B cell (primary cell): ENCODE measurements around the gene ZNF354C. TPM values are rescaled to one million over a fixed set of nuclear protein-coding genes. Genes with fewer than 3 reads are reported as not detected.

Source experiments
- ATAC-seq: fragments of 200-7000 bp; cut with Tn5 transposase; one replicate; pipeline ENCODE4 v1.10.0; 2021; ENCODE audit warnings: low read depth, mild to moderate bottlenecking, moderate number of reproducible peaks, moderate library complexity
- CTCF ChIA-PET: fragments of 350-600 bp; sonication (Branson Sonifier 250); formaldehyde crosslinking; loops from one replicate; lab custom pipeline; 2021; ENCODE audit warnings: antibody characterized with exemption, inconsistent platforms; lab: Charles Lee
- POLR2A ChIA-PET: fragments of 350-600 bp; sonication (Branson Sonifier 250); formaldehyde crosslinking; loops from one replicate; lab custom pipeline; 2021; ENCODE audit warnings: antibody characterized with exemption; lab: Charles Lee
- DNase-seq: peaks from one replicate; pipeline ENCODE4 v3.0.0; 2013
- H2AFZ ChIP-seq: 2 replicates; pipeline ENCODE4 v1.6.1; 2012; ENCODE audit warnings: mild to moderate bottlenecking, low read depth, low read length; ENCODE audit not compliant: insufficient read depth, poor library complexity, severe bottlenecking
- H3K27ac ChIP-seq, 2 donors: 1 replicate in 1 of 2; 2 replicates in 1 of 2; pipeline ENCODE4 v1.5.1; 2012 to 2013; ENCODE audit warnings: low read length in 2 of 2, mild to moderate bottlenecking in 2 of 2, moderate library complexity in 1 of 2
- H3K27me3 ChIP-seq, 4 experiments: fragments of 200-600 bp in 1 of 4; sonication (generic) in 1 of 4; replicated peaks in 1 of 4; 1 replicate in 2 of 4; 2 replicates in 2 of 4; pipeline versions ENCODE4 v1.6.1 to v1.7.0; 2013 to 2016; ENCODE audit warnings: low read length in 3 of 4, mild to moderate bottlenecking in 2 of 4, mixed read lengths in 1 of 4, moderate library complexity in 1 of 4; ENCODE audit not compliant: insufficient read depth in 4 of 4, control insufficient read depth in 3 of 4; ENCODE audit errors: control extremely low read depth in 1 of 4
- H3K36me3 ChIP-seq, 2 experiments: replicated peaks in 1 of 2; 1 replicate in 1 of 2; 2 replicates in 1 of 2; pipeline versions ENCODE4 v1.6.1 to v1.7.1; 2013; ENCODE audit warnings: low read length in 1 of 2; ENCODE audit not compliant: insufficient read depth in 2 of 2, control insufficient read depth in 1 of 2; ENCODE audit errors: control extremely low read depth in 1 of 2, extremely low read depth in 1 of 2
- H3K4me1 ChIP-seq, 2 donors: fragments of 200-600 bp in 1 of 2; sonication (generic) in 1 of 2; 1 replicate in 1 of 2; 2 replicates in 1 of 2; pipeline versions ENCODE4 v1.5.1 to v1.6.1; 2013 to 2017; ENCODE audit warnings: low read length in 2 of 2; ENCODE audit not compliant: control insufficient read depth in 2 of 2, insufficient read depth in 2 of 2
- H3K4me2 ChIP-seq: replicated peaks from 2 replicates; pipeline ENCODE3; 2012; ENCODE audit warnings: mild to moderate bottlenecking, low read depth, low read length; ENCODE audit not compliant: poor library complexity, severe bottlenecking
- H3K4me3 ChIP-seq, 5 experiments: fragments of 200-600 bp in 1 of 5; sonication (generic) in 1 of 5; 1 replicate in 3 of 5; 2 replicates in 2 of 5; pipeline versions ENCODE4 v1.5.1 to v1.7.0; 2011 to 2016; ENCODE audit warnings: low read length in 4 of 5, mild to moderate bottlenecking in 4 of 5, low read depth in 2 of 5, control low read depth in 1 of 5, moderate library complexity in 1 of 5; ENCODE audit not compliant: insufficient read depth in 1 of 5; ENCODE audit errors: control extremely low read depth in 1 of 5, extremely low read depth in 1 of 5
- H3K79me2 ChIP-seq: fragments of 200-600 bp; sonication (generic); one replicate; pipeline ENCODE4 v1.6.0; 2016; ENCODE audit warnings: low read length; ENCODE audit not compliant: control insufficient read depth, insufficient read depth
- H3K9ac ChIP-seq: fragments of 200-600 bp; sonication (generic); 2 replicates; pipeline ENCODE4 v1.6.1; 2017; ENCODE audit warnings: mild to moderate bottlenecking, low read length, moderate library complexity
- H3K9me3 ChIP-seq, 3 donors: one replicate each; pipeline versions ENCODE4 v1.6.1 to v1.7.1; 2013; ENCODE audit warnings: low read length in 2 of 3; ENCODE audit not compliant: control insufficient read depth in 2 of 3, insufficient read depth in 1 of 3; ENCODE audit errors: control extremely low read depth in 1 of 3
- H4K20me1 ChIP-seq: 2 replicates; pipeline ENCODE4 v1.6.0; 2012; ENCODE audit warnings: mild to moderate bottlenecking, low read length; ENCODE audit not compliant: insufficient read depth, control insufficient read depth, poor library complexity, severe bottlenecking
- H3K27ac Mint-ChIP-seq: one replicate; pipeline ENCODE4 v1.8.0; 2021; ENCODE audit warnings: mixed read lengths
- H3K27me3 Mint-ChIP-seq: one replicate; pipeline ENCODE4 v1.8.0; 2021; ENCODE audit warnings: mixed read lengths
- H3K4me1 Mint-ChIP-seq: one replicate; pipeline ENCODE4 v1.8.0; 2021; ENCODE audit warnings: mixed read lengths
- H3K4me3 Mint-ChIP-seq: one replicate; pipeline ENCODE4 v1.8.0; 2021; ENCODE audit warnings: mixed read lengths
- H3K9me3 Mint-ChIP-seq: one replicate; pipeline ENCODE4 v1.8.0; 2022; ENCODE audit warnings: mixed read lengths; ENCODE audit not compliant: insufficient read depth
- CTCF ChIP-seq: fragments of 200-600 bp; IDR thresholded peaks from one replicate; pipeline ENCODE4 v1.8.0; 2022; ENCODE audit warnings: antibody characterized with exemption, mild to moderate bottlenecking
- EZH2 ChIP-seq: IDR thresholded peaks from 2 replicates; pipeline ENCODE4 v1.6.1; 2012; ENCODE audit warnings: borderline replicate concordance, low read depth, mild to moderate bottlenecking, moderate library complexity, low read length; ENCODE audit not compliant: insufficient read depth, poor library complexity, severe bottlenecking
- WGBS: methylation state at CpG from one replicate; pipeline ENCODE4 v1.1.5; 2013; ENCODE audit warnings: missing lambda C conversion rate; ENCODE audit not compliant: insufficient coverage; 5-methylcytosine and 5-hydroxymethylcytosine counted together
- intact Hi-C: fragments of 100-400 bp; cut with micrococcal nuclease; formaldehyde crosslinking; loops from one replicate; pipeline ENCODE4 v1.10.0; 2022
- polyA plus RNA-seq: library from polyadenylated mRNA; depleted of rRNA; stranded (reverse); fragments of >200 nt; gene quantifications from 2 replicates; pipeline ENCODE4 v1.2.3, GENCODE V29; 2012
- total RNA-seq, 2 donors: library from RNA; stranded (reverse); fragments of 120-200 nt in 1 of 2; gene quantifications; 1 replicate in 1 of 2; 2 replicates in 1 of 2; pipeline versions ENCODE4 v1.2.3 to v1.2.4, GENCODE V29; 2013 to 2022

The ZNF354C gene
- total and polyA plus RNA-seq, 2 donors (not counting 1 experiment from before 2014, with no cell fraction given): 2.2 to 9.5 TPM

- Mint-ChIP-seq H3K27me3 (no peaks in the 10 kb centered on the region), H3K4me3 (no peak overlapping the region), H3K9me3 (peaks cover 7% of the 10 kb centered on the region), H3K4me1 (no peaks in the 10 kb centered on the region), H3K27ac (no peak overlapping the region)
- H3K4me1 ChIP-seq: no peaks in the 10 kb centered on the region
- H3K79me2 ChIP-seq: no peaks in the 10 kb centered on the region
- no peaks in the 10 kb centered on the region for H3K36me3 ChIP-seq
- TF ChIP-seq EZH2: no peak
- no peak for TF ChIP-seq CTCF
- peaks cover 0 to 2% (median 0%) of the 10 kb centered on the region in 4 experiments for H3K27me3 ChIP-seq
- H3K4me2 ChIP-seq: no peak overlapping the region
- ChIA-PET CTCF (no interaction called here), POLR2A (interaction anchor here (0.5 kb wide), 1 partner anchor 482 kb away, joined by 3 read pairs; no protein-coding TSS in a partner anchor)
- no peaks in the 10 kb centered on the region for H4K20me1 ChIP-seq
- H2AFZ ChIP-seq: no peak overlapping the region
- 71% methylated on average over 3 of the region's 4 CpGs for WGBS
- intact Hi-C loops: no loop called here
- H3K9ac ChIP-seq: no peak overlapping the region
- DNase-seq: no peak
- H3K4me3 ChIP-seq: no peak overlapping the region
- H3K27ac ChIP-seq: no peak overlapping the region
- ATAC-seq: no peak
- peaks cover 0 to 81% (median 5%) of the 10 kb centered on the region in 3 donors for H3K9me3 ChIP-seq
These were observed 58.2 kb downstream of the ZNF354C start for GRCh38 chr5:179118338-179118737.

- Mint-ChIP-seq H3K9me3 (peaks cover 7% of the 10 kb centered on the region), H3K27ac (no peak overlapping the region), H3K4me1 (no peaks in the 10 kb centered on the region), H3K27me3 (no peaks in the 10 kb centered on the region), H3K4me3 (no peak overlapping the region)
- Histone ChIP-seq H2AFZ (no peak overlapping the region), H3K27me3 (peaks cover 0 to 2% (median 0%) of the 10 kb centered on the region in 4 experiments), H3K9me3 (peaks cover 0 to 82% (median 3%) of the 10 kb centered on the region in 3 donors), H4K20me1 (no peaks in the 10 kb centered on the region), H3K4me1 (no peaks in the 10 kb centered on the region), H3K79me2 (no peaks in the 10 kb centered on the region), H3K27ac (no peak overlapping the region), H3K9ac (no peak overlapping the region), H3K4me3 (no peak overlapping the region), H3K36me3 (no peaks in the 10 kb centered on the region), H3K4me2 (no peak overlapping the region)
- 96% methylated on average over 7 of the region's 10 CpGs for WGBS
- TF ChIP-seq CTCF: no peak
- TF ChIP-seq EZH2: no peak
- ChIA-PET CTCF (no interaction called here), POLR2A (interaction anchor here (0.5 kb wide), 1 partner anchor 481 kb away, joined by 3 read pairs; no protein-coding TSS in a partner anchor)
- intact Hi-C loops: no loop called here
- ATAC-seq: no peak
- no peak for DNase-seq
These were observed 58.7 kb downstream of the ZNF354C start for GRCh38 chr5:179118756-179119414.
